GM21576 (cell line): ENCODE data around the gene NABP2.
"Not testable (repeated sequence)": the region's sequence is repeated elsewhere in the genome, so short reads cannot be mapped to it uniquely, and the experiment has no call there.

ENCODE experiments used
- ATAC-seq: cut with Tn5 transposase; IDR thresholded peaks from one replicate; pipeline ENCODE4 v1.9.1; 2021; ENCODE audit warnings: mild to moderate bottlenecking, moderate library complexity; ENCODE audit not compliant: unreplicated experiment

NABP2 gene

DNA sequence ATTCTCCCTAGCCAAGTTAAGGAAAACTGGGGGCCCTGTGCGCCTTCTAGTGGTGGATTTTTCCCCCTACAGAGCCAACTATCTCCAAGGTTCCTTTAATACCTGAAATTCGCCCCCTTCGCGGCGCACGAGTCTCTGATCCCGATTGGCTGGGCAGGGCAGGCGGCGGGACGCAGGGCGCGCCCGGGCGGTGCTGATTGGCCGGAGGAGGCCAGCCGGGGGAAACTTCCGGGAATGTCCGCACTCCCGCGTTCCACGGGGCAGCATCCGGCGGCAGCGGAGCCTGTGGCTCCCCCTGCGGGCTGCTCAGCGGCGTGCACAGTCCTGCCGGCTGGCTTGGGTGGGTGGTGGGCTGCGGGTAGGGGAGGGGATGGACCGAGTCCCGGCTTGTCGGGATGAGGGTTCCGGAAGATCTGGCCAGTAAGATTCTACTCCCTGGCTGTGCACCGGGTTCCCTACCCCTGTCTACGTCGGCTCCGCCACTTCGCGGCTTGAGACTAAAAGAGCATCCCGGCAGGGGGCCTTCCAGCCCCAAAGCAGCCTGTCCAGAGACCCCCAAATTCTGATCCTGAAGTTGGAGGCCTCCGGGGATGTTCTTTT, at the start of gene NABP2:
NABP2 (plus strand) TSS at position 241 of the 600 bp plus-strand sequence. CDS start 515 bp downstream, outside the sequence.
- peak; percentile 66 for ATAC-seq

DNA sequence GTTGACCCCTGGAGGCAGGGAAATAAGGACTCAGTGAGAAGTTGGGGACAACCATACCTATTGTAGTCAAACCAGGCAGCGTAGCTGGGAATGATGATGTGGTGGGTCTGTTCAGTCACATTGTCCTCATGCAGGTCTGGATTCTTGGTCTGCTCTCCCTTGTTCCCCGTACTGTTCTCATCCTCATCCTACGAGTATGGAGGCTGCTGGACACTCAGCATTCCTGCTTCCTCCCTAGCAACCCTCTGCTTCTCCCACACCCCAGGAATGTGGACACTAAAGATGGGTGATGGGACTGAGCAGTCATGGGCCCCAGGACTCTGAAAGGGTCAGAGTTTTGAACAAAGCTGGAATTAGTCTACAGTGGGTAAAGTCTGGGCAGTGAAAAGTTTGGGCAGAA, 45.8 kb upstream of the NABP2 start:
- ATAC-seq, result no peak

DNA sequence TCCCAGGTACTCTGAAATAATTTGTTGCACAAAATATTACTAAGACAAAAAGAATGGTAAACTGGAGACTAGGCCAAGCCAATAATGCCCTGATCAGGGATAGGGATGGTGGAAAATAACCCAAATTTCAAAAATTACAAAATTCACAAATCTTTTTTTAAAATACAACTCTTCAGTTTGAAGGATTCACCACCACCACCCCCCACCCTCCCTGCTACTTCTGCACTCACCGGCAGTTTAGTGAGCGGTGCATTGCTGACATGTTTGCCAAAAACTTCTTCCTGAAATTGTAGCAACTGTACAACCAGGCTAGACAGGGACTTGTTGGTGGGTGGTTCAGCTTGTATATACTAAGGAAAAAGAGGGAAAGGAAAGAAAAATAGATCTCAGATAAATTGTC, 37.2 kb upstream of the NABP2 start:
- no peak for ATAC-seq

DNA sequence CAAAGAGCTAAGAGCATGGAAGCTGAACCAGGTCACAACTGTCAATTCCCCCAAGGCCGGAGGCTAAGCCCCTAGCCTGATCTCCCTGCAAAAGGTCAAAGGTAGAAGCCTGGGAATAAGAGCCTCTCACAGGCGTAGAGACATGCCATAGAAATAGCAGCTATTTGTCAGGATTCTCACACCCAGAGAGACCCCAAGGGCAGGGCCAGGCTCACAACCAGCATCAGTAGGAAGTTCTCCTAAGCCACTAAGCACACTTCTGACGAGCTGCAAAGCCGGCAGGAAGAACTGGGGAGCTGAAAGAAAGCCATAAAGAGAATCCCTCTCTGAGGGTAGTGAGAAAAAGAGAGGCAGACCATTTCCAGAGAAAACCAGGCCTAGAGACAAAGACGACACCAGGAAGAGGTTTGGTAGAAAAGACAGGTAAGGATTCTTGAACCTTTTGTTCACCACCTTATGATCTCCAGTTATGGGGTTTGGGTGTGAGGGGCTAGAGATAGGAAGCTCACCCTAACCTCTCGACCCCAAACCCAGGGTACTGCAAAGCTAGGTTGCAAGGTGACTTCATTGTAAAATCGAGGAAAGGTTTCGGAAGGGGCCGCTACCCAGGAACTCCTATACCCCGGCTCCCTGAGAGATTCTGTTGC, 35.9 kb upstream of the NABP2 start:
- no peak for ATAC-seq

DNA sequence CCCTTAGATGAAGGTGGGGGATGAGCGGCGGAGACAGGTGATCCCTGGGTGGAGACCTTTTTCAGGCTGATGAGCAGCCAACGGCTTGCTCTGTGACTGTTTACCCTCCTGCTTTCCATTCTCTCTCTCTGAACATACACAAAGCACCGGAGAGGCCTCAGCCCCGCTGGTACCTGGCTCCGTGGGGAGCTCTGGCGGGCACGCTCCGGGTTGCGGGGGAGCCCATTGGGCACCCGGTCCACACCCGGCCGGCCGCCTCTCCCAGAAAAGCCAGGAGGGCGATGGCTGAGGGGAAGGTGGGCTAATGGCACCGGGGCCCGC, 35.4 kb upstream of the NABP2 start:
- no peak for ATAC-seq

DNA sequence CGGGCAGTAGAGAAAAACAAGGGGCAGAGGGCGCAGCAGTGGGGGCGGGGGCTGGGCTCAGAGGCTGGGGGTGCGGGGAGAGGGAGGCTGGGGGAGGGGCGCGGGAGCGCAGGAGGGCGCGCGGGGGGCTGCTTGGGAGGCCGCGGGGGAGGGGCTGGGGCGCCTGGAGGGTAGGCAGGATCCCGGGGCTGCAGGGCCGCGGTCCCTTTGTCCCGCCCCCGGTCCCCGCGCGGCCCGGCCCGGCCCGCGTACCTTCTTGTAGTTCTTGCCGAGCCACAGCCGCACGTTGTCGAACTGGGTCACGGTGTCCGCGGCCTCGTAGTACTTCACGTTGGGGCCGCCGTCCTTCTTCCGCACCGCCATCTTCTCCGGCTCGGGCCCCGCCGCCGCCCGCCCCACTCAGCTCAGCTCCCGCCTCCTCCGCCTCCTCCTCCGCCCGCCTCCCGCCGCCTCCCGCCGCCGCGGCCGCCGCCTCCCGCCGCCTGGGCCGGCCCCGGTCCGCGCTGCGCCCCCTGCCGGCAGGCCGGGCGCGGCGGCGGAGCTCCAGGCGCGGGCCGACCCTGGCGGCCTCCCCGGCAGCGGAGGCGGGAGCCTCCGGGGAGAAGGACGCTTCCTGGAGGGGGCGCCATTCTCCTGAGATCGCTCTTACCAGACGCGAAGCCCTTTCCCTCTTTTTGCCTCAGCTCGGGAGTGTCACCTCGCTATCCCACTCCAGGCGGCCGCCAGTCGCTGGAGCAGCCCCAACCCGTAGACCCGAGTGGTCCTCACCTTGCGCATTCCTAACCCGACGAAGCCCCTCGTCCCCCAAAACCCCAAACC, 34.8 kb upstream of the NABP2 start, which contains the start of gene SMARCC2:
SMARCC2 (minus strand) TSS at position 385 of the 819 bp plus-strand sequence; CDS start at position 363, 22 bp downstream.
- ATAC-seq, result peak; percentile 54

DNA sequence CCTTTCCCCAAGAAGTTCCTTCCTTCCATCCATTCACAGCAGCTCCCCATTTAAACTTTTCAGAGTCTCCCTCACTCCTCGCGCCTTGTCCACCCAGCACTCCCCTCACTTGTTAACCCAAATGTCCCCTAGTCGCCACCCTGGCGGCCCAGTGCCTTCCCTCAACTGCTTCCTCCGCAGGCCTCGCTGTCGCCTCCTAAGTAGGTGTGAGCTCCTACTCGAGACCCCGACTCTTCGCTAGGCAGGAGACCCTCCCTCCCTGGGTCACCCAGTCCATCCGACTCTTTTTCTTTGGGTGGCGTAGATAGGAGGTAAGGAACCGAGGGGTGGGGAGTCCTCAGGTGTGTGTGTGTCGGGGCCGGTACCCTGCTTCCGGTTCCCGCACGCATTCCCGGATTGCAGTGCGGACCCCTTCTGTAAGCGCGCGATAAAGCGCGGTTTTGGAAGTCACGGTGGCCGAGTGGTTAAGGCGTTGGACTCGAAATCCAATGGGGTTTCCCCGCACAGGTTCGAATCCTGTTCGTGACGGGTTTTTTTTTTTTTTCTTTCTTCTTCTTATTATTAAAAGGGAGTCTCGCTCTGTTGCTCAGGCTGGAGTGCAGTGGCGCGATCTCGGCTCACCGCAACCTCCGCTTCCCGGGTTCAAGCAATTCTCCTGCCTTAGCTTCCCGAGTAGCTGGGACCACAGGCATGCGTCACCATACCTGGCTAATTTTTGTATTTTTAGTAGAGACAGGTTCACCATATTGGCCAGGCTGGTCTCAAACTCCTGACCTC, 34.0 kb upstream of the NABP2 start:
- peak; percentile 35 for ATAC-seq

DNA sequence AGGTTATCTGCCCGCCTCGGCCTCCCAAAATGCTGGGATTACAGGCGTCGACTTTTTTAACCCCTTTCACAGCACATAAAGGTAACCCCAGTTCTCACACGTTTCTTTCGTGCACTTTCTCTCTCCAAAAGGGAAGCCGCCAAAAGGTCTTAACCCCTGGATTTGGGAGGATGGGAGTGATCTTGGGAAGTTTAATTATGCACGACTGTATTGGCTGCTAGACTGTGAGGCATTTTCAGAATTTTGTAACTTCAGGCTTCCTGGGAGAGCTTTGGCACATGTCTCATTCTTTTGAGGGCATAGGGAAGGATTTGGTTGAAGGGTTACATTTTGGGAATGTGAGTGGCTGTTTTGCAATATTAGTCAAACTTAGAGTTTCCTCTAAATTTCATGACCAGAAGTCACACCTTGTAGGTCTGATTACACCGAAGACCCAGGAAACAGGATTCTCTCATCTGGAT, 33.4 kb upstream of the NABP2 start:
- no peak for ATAC-seq

DNA sequence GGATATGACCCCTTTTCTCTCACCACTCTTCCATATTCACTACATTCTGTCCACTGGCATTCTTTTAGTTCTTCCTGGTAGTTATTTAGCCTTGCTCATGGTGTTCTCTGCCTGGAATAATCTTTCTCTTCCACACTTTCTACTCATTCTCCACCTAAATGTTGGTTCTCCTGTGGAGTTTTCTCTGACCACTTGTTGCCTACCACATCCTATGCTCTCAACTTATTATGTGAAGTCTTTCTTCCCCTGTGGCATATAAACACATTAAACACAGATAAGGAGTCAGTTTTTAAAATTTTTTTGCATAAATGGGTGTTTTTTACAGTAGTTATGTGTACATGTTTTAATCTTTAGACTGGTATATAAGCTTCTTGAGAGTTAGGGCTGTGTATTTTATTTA, 31.6 kb upstream of the NABP2 start:
- no peak for ATAC-seq

DNA sequence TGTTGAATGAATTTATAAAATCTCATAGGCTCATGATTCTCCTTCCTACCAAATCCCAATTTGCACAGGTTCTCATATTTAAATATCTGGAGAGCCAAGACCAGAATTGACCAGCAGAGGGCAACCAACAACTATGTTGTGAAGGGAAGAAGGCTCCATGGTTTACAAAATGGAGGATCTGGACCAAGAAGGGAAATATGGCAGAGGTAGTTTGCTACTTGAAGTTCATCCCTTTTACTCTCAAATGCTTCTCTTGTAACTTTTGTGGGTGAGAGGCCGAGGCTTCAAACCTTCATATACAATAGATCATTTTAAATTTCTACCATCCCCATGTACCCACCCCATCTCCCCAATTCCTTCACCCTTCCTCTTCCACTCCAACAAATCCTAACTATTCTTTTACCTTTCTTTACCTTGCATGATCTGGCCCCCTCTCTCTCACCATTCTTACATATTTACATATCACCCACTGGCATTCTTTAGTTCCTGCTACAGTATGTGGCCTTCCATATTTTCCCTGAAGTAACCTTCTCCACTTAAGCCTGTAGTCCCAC, 31.0 kb upstream of the NABP2 start:
- no peak for ATAC-seq

DNA sequence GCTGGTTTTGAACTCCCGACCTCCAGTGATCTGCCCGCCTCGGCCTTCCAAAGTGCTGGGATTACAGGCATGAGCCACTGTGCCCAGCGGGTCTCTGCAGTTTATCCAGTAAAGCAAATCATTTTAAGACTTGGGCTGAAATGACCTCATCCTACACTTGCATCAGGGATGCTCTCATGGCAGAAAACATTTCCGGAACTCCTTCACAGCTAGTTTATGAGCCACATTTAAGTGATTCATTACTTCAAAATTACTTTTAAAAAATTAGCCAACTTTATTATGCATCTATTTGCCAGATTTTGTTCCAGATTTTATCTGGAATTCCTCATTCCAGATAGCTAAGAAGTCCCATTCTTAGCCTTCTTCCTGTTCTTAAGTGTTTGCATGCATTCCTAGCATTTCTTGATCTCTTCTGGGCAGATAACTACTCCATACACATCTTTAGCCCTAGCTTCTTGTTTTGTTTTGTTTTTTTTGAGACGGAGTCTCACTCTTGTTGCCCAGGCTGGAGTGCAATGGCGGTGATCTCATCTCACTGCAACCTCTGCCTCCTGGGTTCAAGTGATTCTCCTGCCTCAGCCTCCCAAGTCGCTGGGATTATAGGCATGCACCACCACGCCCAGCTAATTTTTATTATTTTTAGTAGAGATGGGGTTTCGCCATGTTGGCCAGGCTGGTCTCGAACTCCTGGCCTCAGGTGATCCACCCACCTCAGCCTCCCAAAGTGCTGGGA, 27.2 kb upstream of the NABP2 start:
- ATAC-seq, result not testable (repeated sequence)

DNA sequence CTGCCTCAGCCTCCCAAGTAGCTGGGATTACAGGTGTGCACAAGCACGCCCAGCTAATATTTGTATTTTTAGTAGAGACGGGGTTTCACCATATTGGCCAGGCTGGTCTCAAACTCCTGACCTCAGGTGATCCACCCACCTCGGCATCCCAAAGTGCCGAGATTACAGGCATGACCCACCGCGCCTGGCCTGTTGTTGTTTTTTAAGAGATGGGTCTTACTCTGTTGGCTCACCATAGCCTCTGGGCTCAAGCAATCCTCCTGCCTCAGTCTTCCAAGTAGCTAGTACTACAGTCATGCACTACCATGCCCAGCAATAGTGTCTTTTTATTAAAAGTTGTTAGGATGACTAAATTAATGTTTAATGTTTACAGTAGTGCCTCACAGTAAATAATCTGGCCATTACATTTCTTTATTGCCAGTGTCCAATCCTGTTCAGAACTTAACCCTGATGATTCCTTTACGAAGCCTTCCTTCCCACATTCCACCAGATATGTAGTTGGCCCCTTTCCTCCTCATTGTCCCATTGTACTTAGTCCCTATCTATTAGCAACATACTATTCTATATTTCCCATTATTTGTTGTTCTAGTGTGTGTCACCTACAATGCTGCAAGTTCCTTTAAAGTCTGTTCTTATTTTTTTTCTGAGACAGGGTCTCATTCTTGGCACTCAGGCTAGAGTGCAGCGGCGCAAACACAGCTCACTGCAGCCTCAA, 26.1 kb upstream of the NABP2 start:
- ATAC-seq, result no peak

DNA sequence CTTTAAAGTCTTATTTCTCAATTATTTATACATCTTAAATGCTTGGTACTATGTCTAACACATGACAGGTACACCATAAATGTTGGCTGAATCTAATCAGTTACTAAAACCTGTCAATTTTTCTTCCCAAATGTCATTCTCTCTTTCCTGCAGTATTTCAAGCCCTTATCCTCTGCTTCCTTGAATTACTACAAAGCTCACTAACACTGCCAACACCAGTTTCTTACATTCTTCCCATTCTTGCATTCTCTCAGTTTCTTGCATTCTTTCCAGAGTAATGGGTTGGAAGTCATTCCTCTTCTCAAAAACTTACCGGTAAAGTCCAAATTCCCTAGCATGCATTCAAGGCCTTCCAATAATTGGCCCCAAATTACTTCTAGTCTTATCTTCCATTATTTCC, 25.3 kb upstream of the NABP2 start:
- no peak for ATAC-seq

DNA sequence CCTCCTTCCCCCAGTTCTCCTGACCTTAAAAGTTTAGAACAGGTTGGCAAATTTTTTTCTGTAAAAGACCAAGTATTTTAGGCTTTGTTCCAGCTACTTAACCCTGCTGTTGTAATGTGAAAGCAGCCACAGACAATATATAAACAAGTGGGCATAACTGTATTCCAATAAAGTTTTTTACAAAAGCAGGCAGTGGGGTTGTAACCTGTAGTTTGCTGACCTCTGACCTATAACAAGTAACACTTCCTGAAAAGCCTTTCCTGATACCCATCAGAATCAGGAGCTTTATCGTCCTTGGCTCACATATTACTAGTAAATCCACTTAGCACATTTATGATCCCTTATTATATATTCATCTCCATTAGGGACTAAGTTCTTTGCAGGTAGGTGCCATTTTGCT, 21.8 kb upstream of the NABP2 start:
- no peak for ATAC-seq

DNA sequence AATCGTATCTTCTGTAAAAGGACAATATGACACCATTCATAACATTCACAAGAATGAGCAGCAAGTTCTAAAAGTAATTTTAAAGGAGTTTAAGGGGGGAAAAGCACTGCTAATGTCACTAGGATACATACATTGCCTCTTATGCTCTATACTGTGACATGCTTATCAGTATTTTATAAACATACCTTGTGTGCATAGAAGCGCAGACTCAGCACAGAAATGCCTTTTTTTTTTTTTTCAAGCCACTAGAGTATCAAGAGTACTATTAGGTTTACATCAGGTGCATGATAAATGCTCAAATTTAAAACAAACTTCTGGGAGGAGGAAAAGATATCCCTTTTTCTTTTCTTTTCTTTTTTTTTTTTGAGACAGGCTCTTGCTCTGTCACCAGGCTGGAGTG, 21.3 kb upstream of the NABP2 start:
- ATAC-seq, result no peak

DNA sequence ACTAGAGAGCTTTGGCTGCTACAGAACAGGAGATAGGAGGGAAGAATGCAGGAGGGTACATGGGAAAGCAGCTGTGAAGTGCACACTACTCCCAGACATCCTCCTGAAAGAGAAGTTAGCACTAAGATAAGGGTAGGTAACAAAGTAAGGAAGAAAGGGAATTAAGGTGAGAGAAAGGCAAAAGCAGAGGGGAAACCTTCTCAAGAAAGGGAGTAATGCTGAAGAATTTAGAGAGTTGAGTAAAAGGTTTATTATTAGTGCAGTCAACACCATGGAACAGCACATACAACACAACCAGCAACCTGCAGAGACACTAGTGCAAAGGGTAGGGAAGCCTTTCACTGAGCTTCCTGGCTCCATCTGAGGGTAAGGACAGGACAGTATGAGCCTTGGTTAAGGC, 19.9 kb upstream of the NABP2 start:
- no peak for ATAC-seq

DNA sequence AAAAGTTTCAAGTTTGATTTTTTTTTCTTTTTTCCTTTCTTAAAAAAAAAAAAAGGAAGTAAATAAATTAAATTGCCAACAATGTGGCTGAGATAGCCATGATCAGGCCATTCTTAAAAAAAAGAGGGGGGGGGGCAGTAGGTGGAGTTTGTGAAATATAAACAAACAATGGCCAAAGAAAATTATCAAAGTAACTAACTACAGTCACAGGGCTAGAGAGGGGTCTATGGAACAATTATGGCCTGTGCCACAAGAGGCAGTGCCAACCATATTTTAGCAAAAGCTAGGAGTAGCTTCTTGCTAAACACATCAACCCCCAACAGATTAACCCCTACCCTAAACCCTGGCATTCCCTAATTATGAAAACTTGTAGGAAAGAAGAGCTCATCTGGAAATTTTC, 18.7 kb upstream of the NABP2 start:
- no peak for ATAC-seq

DNA sequence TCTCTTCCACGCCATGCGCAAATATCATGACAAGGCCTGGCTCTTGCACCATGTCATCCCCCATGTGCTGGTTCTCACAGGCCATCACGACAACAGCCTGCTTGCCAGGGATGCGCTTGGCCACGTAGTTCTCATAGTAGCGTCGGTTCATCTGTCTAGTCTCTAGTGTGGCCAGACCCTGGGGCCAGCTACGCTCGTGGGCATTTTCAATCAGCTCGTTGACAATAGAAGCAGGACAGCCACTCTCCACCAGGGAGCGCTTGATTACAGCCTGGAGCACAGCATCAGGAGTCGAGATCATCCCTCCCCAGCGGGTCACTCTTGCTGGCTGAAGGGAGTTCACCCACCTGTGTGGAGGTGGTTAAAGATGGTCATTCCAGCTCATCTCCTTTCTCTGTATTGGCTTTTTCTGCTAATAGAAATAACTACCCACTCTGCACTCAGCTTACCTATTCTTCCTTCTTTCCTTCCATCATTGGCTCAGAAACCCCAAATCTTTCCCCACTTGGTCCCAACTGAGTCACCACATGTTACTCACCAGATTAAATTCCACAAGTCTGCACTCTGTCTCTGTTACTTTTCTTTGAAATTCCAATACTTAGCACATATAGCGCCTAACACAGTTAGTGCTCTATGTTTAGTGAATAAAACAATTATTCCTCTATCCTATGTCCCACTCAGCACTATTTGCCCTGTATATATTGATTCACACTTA, 17.5 kb upstream of the NABP2 start:
- ATAC-seq, result no peak

DNA sequence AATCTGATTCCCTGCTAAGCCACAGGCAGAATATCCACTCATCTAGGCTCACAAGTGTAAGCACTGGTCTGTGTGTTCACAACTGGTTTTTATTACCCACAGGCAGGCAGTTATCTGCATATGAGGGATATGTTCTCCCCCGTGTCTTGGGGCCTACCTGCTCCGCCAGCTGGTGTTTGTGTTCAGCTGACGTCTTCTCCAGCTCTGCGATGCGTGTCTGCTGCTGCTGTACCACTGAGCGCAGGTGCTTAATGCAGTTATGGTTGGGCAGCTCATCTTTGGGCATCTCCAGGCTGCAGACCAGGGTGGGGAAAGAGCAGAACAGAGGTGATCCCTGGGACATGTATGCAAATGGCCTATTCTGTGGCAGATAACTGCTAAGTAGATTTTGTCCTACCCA, 16.1 kb upstream of the NABP2 start:
- ATAC-seq, result no peak
